ENCODE data around the gene IFNG-AS1.

IFNG-AS1 gene

GRCh38 chr12:67991158-67991557 lies 1.9 kb downstream of the IFNG-AS1 start:
- Histone ChIP-seq H3K9me3 (ENCODE audit: control insufficient read depth, insufficient read depth, low read depth, low read length) (no peaks in the 10 kb centered on the region), H3K4me3 (ENCODE audit: low read depth, low read length) (no peak overlapping the region), H3K4me1 (ENCODE audit: control insufficient read depth, insufficient read depth, low read length) (no peaks in the 10 kb centered on the region), H3K27ac (ENCODE audit: extremely low read depth, low read depth, low read length) (no peak overlapping the region), H3K36me3 (ENCODE audit: control insufficient read depth in 2 of 2, insufficient read depth in 1 of 2, low read length in 2 of 2) (no peaks in the 10 kb centered on the region)
- ChIA-PET CTCF (interaction anchor here (1.5 kb wide), 1 partner anchor 11 kb away, joined by 3 read pairs; no protein-coding TSS in a partner anchor), POLR2A (no interaction called here)
- TF ChIP-seq, protein P1, sequence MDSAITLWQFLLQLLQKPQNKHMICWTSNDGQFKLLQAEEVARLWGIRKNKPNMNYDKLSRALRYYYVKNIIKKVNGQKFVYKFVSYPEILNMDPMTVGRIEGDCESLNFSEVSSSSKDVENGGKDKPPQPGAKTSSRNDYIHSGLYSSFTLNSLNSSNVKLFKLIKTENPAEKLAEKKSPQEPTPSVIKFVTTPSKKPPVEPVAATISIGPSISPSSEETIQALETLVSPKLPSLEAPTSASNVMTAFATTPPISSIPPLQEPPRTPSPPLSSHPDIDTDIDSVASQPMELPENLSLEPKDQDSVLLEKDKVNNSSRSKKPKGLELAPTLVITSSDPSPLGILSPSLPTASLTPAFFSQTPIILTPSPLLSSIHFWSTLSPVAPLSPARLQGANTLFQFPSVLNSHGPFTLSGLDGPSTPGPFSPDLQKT (IDR thresholded peaks at IDR 0.05; ENCODE audit: borderline replicate concordance, low read depth, low read length): no peak
- no peak for TF ChIP-seq ZNF514 (tag by site-specific recombination; IDR thresholded peaks at IDR 0.05)
- no peak for TF ChIP-seq ZSCAN16 (tag by site-specific recombination; IDR thresholded peaks at IDR 0.05)
- no peak for TF ChIP-seq ZNF48 (tag by site-specific recombination; IDR thresholded peaks at IDR 0.05)
- TF ChIP-seq ZNF645 (tag by site-specific recombination; IDR thresholded peaks at IDR 0.05): no peak
- TF ChIP-seq ZNF426 (tag by site-specific recombination; IDR thresholded peaks at IDR 0.05): no peak
- TF ChIP-seq ZNF112 (tag by site-specific recombination; IDR thresholded peaks at IDR 0.05): no peak

- no peaks in the 10 kb centered on the region for H3K9me3 ChIP-seq (ENCODE audit: control insufficient read depth, insufficient read depth, low read depth, low read length)
- ChIA-PET POLR2A (no interaction called here), CTCF (no interaction called here)
- H3K36me3 ChIP-seq (ENCODE audit: control insufficient read depth in 2 of 2, insufficient read depth in 1 of 2, low read length in 2 of 2): no peaks in the 10 kb centered on the region
- no peaks in the 10 kb centered on the region for H3K4me1 ChIP-seq (ENCODE audit: control insufficient read depth, insufficient read depth, low read length)
- no peak overlapping the region for H3K4me3 ChIP-seq (ENCODE audit: low read depth, low read length)
- H3K27ac ChIP-seq (ENCODE audit: extremely low read depth, low read depth, low read length): no peak overlapping the region
- TF ChIP-seq ZNF560 (tag by site-specific recombination; IDR thresholded peaks at IDR 0.05; ENCODE audit: borderline replicate concordance): no peak
- no peak for TF ChIP-seq ZNF292 (tag by site-specific recombination; IDR thresholded peaks at IDR 0.05; ENCODE audit: borderline replicate concordance, low read depth)
- no peak for TF ChIP-seq ATF2 (tag by site-specific recombination; IDR thresholded peaks at IDR 0.05; ENCODE audit: low read depth)
- no peak for TF ChIP-seq ZNF10 (tag by site-specific recombination; IDR thresholded peaks at IDR 0.05)
- TF ChIP-seq ZNF473 (tag by site-specific recombination; IDR thresholded peaks at IDR 0.05): no peak
- TF ChIP-seq WT1 (tag by site-specific recombination; IDR thresholded peaks at IDR 0.05): no peak
- TF ChIP-seq, protein P2, sequence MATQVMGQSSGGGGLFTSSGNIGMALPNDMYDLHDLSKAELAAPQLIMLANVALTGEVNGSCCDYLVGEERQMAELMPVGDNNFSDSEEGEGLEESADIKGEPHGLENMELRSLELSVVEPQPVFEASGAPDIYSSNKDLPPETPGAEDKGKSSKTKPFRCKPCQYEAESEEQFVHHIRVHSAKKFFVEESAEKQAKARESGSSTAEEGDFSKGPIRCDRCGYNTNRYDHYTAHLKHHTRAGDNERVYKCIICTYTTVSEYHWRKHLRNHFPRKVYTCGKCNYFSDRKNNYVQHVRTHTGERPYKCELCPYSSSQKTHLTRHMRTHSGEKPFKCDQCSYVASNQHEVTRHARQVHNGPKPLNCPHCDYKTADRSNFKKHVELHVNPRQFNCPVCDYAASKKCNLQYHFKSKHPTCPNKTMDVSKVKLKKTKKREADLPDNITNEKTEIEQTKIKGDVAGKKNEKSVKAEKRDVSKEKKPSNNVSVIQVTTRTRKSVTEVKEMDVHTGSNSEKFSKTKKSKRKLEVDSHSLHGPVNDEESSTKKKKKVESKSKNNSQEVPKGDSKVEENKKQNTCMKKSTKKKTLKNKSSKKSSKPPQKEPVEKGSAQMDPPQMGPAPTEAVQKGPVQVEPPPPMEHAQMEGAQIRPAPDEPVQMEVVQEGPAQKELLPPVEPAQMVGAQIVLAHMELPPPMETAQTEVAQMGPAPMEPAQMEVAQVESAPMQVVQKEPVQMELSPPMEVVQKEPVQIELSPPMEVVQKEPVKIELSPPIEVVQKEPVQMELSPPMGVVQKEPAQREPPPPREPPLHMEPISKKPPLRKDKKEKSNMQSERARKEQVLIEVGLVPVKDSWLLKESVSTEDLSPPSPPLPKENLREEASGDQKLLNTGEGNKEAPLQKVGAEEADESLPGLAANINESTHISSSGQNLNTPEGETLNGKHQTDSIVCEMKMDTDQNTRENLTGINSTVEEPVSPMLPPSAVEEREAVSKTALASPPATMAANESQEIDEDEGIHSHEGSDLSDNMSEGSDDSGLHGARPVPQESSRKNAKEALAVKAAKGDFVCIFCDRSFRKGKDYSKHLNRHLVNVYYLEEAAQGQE (tag by site-specific recombination; IDR thresholded peaks at IDR 0.05): no peak
- TF ChIP-seq ZNF174 (tag by site-specific recombination; IDR thresholded peaks at IDR 0.05): no peak
- TF ChIP-seq ZBTB49 (tag by site-specific recombination; IDR thresholded peaks at IDR 0.05; ENCODE audit: low read depth): no peak
- TF ChIP-seq, protein P3, sequence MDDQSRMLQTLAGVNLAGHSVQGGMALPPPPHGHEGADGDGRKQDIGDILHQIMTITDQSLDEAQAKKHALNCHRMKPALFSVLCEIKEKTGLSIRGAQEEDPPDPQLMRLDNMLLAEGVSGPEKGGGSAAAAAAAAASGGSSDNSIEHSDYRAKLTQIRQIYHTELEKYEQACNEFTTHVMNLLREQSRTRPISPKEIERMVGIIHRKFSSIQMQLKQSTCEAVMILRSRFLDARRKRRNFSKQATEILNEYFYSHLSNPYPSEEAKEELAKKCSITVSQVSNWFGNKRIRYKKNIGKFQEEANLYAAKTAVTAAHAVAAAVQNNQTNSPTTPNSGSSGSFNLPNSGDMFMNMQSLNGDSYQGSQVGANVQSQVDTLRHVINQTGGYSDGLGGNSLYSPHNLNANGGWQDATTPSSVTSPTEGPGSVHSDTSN (CRISPR knock-in tag; IDR thresholded peaks at IDR 0.05): no peak
- TF ChIP-seq GLI4 (tag by site-specific recombination; IDR thresholded peaks at IDR 0.05): no peak
- no peak for TF ChIP-seq ZNF138 (tag by site-specific recombination; IDR thresholded peaks at IDR 0.05; ENCODE audit: borderline replicate concordance)
- no peak for TF ChIP-seq ZNF248 (tag by site-specific recombination; IDR thresholded peaks at IDR 0.05)
- TF ChIP-seq ZNF670 (tag by site-specific recombination; IDR thresholded peaks at IDR 0.05; ENCODE audit: low read depth): no peak
- TF ChIP-seq ZNF521 (tag by site-specific recombination; IDR thresholded peaks at IDR 0.05): no peak
Observed at GRCh38 chr12:67993143-67993542, 3.9 kb downstream of the IFNG-AS1 start.
